Amniotic stem cell (primary cell): Measurements from ENCODE around the gene IGF2BP2.
A peak's percentile ranks its signal among the peaks of the same experiment; 100 is the strongest.
"Not testable (repeated sequence)": the region's sequence is repeated elsewhere in the genome, so short reads cannot be mapped to it uniquely, and the experiment has no call there.

Source experiments
- DNase-seq: peaks from one replicate; lab custom pipeline; 2025; lab: John Stamatoyannopoulos, UW

IGF2BP2 gene

DNA sequence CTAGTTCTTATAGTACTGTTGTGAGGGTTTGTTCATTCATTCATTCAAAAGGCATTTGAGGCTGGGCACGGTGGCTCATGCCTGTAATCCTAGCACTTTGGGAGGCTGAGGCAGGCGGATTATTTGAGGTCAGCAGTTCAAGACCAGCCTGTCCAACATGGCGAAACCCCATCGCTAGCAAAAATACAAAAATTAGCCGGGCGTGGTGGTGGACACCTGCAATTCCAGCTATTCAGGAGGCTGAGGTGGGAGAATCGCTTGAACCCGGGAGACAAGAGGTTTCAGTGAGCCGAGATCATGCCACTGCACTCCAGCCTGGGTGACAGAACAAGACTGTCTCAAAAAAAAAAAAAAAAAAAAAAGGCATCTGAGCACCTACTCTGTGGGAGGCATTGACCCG is 163.5 kb downstream of the IGF2BP2 start:
- DNase-seq, result not testable (repeated sequence)

DNA sequence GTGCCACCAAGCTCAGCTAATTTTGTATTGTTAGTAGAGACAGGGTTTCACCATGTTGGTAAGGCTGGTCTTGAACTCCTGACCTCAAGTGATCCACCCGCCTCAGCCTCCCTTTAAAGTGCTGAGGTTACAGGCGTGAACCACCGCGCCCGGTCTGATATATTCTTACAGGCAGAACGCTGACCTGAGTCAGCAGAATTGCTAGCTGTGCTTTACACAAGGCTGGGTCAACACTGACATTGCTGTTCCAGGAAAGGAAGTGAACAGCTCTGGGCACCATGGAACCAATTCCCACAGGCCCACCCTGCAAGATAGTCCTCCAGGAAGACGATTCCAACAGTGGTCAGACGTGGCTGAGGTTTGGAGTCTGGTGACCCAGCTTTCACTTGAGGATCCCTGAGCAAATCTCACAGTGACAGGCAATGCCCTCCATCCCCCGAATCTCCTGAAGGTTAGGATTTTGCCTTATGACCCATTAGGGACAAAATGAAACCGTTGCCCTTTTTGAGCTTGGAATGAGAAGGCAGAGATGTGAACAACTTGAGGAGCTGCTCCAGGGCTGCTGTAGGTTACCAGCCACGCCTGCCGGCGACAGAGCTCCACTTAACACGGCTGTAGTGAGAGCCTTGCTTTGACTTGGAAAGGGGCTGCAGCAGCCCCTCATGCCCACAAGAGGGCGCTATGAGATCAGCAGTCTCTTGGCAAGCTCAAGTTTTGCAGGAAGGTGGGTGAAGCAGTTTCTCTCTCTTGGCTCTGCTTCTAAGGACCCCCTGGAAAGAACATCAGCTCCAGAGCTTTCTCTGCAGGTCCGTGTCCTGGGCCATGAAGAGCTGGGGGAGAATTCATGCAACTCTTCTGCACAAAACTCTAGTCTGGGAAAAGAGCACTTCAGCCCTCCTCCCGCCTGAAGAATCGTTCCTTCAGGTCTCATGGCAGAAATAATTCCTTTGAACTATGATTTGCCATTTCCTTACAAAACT is 164.6 kb downstream of the IGF2BP2 start:
- peak; percentile 33 for DNase-seq

DNA sequence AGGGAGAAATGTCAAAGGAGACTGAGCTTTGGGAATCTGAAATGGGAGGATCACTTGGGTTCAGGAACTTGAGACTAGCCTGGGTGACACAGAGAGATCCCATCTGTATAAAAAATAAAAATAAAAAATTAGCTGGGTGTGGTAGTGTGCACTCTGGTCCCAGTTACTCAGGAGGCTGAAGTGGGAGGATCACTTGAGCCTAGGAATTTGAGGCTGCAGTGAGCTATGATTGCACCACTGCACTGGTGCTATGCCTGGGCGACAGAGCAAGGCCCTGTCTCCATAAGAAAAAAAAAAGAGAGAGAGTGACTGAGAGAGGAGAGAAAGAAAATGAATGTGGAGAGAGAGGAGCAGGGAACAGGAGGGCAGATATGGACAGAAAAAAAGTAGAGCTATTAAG is 165.9 kb downstream of the IGF2BP2 start:
- no peak for DNase-seq

DNA sequence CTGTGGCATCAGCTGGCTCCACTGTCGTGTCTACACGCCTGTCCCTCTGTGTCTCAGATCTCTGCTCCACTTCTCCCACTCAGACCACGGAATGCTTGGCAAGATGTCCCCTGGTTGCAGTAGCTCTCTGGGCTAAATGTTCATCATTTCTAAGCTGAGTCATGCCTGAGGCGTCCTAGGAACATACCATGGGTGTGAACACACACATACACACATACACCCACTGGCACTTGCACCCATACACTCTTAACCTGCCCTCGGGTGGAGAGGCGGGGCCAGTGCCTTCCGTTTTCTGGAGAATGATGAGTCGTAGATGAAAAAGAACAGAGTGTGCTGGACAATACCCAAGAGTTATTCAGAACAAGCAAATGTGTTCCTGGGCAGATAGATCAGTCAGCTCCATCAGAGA is 166.3 kb downstream of the IGF2BP2 start:
- peak; percentile 91 for DNase-seq

DNA sequence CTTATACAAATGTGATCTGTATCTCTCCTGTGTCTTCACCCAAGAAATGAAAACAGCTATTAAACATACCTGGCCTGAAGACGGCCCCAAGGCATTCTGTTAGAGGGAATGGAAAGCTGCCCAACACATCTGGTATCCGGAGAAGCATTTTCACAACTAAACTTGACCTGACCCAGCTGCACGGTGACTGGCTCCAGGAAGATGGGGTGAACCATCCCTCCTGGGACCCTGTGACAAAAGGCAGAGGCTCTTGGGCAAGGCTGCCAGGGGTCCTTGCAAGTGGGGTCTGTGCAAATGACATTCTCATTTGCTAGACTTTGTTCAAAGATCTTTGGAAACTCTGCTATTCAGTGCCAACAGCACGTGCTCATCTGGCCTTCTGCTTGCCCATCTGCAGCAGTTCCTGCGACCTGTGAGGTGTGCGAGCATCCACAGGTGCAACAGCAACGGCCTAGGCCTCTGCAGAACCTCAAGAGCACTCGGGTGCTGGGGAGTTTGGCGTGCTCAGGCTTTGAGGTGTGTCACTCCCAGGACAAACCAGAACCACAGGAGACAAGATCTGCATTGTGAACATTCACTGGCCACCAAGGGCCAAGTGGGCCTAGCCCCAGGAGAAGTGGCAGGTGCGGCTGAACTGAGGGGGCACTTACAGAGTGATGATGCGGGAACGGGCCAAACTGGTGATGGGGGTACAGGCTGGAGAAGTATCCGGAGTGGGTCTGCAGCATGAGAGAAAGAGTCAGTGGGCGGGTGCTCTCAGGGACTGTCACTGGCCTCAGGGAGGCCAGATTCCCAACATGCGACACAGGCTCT is 166.9 kb downstream of the IGF2BP2 start:
- DNase-seq, result no peak

DNA sequence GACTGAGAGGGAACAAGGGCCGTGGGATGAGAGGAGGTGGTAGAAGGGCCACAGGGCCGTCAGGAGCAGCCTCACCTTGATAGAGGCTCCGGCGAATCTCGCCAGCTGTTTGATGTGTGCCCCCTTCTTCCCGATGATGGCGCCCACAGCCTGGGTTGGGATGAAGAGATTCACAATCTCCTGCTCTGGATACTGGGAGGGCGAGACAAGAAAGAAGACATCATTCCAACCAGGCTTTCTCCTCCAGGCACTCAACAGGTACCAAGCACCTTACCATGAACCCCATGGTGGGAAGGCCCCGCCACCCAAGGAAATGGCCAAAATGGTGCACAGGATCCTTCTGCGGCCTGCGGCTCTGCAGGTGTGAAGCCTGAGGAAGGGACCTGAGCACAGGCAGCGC is 167.6 kb downstream of the IGF2BP2 start:
- no peak for DNase-seq

DNA sequence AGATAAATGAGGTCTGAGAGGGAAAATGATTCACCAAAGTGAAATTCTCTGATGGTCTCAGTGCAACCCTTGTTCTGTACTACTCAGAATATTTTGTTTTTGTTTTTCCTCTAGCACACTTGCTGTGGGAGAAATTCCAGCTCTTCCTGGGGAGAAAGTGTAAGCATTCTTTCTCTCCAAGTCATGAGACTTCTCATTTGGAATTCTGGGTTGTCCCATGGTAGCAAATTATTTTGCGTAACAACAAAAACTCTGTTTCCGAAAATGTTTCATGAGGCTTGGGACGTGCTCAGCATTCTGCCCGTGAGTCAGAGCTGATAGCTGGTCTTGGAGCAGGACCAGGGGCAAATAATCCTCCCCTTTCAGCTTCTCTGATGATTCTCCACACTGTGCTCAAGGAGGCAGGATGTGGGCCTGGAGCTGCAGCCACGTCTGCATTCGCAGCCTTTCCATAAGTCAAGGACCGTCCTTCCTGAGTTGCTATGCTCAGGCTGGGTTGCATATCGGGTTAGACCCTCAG is 168.5 kb downstream of the IGF2BP2 start:
- peak; percentile 95 for DNase-seq

DNA sequence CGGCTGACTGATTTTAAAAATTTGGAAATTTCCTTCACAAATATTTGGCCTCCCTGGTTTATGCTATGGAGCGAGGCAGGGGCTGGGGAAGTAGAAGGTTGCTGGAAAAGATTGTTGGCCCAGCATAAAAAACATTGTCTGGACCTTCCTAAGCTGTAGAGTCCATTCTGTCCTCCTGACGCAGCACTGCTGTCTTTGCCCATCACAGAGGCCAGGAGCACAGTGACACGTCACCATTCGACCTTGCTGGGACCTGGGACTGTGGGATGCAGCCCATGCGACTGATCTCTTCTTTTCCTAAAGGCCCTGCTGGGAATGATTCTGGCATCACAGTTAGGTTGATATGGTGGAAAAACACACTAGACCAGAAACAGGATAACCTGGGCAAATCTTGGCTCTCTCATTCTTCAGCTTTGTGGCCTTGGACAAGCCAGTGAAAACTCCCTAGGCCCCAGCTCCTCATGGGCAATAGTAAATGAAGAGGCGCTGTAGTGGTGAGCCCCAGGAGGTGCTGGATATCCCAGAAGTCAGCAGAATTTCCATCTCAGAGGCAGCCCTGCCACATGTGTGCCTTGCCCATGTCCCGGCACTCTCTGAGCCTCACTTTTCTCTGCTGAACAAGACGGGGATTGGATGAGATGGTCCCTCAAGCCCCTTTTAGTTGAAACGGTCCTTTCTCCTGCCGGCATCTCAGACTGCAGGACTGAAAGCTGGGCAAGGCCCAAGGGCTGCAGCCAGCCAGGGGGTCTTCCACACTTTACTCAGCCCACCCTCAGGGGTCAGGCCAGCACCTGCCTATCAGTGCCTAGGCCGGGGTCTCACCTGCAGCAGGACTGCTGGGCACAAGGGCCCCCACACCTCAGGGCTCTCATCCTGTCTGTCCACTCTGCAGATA is 169.2 kb downstream of the IGF2BP2 start:
- no peak for DNase-seq

DNA sequence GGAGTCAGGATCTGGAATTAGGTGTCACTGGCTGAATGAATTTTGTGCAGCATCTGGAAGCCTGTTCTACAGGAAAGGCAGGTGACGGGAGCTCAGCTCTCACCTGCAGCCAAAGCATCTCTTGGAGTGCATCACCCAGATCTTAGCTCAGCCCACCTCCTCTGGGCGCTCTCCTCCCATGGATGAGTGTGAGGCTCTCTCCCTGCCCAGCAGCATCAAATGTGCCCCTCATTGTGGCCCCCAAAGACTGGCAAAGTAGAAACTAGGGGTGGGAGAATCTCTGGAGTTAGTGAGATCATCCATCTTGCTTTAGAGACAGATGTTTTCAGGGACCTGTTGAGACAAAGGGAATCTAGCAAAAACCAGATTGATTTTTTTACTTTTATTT is 170.1 kb downstream of the IGF2BP2 start:
- no peak for DNase-seq

DNA sequence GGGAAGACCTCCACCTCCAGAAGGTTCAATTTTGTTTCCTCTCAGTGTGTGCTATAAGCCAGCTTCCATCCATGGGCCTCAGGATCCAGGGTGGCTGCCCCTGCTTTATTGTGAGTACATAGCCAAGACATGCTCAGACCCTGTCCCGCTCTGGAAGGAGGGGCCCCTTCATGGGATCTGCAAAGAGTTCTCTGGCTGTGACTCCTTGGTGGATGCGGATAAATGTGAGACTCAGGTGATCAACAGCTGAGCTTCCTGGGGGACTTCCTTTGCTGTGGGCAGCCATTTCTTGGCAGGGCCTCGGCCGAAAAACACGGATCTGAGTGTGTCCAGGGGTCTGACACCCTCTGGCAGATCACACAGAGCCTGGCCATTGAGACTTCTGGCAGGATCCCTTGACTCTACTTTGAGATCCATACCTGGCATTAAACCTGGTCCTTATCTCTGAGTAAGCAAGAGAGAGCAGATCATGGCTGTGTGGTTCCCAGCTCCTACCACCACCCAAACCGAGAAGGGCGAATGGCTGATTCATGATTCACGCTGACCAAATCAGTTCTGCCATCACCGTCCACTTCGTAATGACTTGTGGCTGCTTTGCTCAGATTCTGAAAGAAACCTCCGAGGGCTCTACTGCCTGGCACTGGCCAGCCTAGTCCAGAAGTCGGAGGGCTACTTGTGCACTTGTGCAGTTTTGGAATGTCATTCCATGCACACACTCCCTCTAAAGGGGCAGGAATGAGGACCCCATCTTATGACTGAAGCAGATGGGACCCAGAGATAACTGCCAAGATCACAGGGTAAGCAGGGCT is 170.7 kb downstream of the IGF2BP2 start:
- no peak for DNase-seq

DNA sequence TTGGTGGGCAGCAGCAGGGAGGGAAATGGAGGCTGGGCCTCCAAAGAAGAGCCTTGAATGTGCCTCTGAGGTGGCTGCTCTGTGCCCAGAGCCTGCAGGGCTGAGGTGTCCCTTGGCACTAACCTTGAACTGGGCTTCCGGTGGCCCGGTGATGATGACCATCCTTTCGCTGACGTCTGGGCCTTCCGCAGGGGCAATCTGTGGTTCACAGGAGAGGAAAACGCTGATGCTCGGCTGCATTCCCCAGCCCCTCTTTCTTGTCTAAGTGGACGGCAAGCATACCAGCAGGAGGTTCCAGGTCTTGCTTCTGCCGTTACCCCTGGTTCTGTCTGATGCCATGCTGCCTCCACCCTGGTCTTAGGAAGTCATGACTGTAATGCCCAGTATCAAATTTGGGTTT is 172.9 kb downstream of the IGF2BP2 start:
- DNase-seq, result no peak

DNA sequence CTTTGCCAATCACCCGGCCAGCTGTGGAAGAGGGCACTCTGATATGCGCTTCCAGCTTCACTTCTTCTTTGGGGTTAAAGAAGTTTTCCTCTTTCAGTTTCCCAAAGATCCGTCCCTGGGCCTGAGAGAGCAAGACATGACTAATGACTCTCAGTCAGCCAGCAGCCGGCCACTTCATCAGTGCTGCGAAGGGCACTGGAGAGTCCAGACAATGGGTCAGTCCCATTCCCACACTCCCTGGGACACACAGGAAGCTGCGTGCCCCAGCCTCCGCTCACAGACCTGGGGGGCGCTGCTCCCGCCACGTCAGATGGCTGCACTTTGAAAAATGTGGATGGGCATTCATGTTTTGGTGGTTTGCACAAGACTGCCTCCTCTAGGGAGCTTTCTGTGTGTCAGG is 175.4 kb downstream of the IGF2BP2 start:
- DNase-seq, result no peak

DNA sequence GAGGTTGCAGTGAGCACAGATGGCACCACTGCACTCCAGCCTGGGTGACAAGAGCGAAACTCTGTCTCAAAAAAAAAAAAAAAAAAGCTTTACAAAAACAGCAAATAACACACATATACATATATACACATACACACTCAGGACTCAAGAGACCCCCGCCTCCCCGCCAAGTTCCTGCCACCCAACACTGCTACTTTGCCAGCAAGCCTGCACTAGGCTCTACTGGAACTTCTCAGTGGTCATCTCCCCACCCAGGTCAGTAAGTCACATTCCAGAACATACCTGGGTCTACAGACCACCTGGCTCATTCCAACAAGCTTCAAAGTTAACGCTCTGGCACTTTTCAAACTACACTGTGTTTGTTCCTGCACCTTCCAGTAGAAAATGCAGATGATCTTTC is 176.4 kb downstream of the IGF2BP2 start:
- no peak for DNase-seq

DNA sequence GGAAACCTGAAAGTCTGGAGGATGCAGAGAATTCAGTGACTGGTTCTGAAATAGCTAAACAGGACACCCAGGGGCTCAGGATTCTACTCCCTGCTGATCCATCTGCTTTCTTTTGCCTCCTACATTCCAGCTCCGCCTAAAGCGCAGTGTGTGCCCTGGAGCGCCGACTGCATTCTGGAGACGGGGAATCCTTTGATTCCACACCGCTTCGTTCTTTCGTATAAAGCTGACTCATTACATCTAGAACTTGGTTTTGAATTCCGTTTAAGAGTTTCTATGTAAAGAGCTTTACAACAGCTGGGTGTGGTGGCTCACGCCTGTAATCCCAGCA is 177.0 kb downstream of the IGF2BP2 start:
- no peak for DNase-seq

DNA sequence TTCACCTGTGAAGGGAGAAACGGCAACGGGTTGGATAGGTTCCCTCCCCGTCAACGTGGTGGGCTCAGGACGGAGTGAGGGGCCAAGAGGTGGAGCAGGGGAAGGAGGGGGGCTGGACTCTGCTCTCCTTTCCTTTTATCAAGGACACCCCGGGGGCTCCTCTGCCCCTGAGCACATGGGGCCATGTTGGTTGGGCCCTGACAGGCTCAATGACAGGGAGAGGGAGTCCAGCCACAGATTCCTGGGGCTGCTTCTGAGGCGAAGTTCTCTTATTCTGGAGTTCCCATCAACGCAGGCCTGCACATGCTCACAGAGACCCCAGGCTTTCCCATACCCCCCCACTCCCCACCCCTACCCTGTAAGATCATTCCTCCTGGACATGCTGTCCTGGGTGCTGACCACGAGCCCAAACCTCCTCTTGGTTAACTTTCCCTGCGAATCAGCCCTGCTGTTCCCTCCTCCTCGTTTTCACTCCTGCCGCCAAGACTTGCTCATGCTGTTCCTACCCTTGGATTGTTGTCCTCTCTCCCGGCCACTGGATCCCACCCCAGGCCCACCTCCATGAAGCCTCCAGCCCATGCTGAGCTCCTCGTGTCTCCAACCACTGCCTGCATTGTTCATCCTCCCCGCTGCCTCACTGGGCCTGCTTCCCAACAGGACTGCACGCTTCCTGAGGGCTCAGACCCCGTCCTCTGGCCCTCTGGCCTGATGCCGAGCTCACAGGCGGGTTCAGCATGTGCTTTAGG is 177.5 kb downstream of the IGF2BP2 start:
- DNase-seq, result no peak

DNA sequence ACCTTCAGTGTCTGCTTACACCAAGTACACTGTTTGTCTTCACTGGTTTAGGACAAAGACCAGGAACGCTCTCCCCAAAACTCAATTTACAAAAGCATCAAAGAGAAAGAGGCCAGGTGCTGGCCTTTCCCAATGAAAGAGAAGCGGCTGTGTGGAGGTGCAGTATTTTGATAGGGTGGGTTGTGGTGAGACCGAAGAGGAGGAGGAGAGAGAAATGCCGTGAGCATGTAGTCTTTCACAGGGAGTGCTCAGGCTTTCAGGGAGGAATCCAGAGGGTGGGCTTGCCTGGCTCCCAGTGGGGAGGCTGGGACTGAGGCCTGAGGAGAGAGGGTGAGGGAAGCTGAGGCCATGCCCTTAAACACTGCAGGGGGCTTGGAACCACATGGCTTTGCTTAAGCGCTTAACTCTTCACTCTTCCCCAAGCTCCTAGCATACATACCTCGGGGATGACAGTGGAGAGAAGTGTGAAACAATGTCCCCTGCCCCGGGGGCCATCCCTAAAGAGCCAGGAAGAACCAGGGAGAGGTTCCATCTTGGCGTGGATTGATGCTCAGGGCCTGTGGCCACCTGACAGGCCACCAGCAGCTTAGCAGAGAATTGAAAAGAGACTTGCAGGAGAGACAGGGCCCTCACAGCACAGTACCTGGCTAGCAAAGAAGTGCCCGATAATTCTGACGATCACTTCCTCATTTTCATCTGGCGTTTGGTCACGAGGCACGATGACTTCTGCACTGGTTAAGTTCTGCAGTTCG is 178.3 kb downstream of the IGF2BP2 start:
- no peak for DNase-seq

DNA sequence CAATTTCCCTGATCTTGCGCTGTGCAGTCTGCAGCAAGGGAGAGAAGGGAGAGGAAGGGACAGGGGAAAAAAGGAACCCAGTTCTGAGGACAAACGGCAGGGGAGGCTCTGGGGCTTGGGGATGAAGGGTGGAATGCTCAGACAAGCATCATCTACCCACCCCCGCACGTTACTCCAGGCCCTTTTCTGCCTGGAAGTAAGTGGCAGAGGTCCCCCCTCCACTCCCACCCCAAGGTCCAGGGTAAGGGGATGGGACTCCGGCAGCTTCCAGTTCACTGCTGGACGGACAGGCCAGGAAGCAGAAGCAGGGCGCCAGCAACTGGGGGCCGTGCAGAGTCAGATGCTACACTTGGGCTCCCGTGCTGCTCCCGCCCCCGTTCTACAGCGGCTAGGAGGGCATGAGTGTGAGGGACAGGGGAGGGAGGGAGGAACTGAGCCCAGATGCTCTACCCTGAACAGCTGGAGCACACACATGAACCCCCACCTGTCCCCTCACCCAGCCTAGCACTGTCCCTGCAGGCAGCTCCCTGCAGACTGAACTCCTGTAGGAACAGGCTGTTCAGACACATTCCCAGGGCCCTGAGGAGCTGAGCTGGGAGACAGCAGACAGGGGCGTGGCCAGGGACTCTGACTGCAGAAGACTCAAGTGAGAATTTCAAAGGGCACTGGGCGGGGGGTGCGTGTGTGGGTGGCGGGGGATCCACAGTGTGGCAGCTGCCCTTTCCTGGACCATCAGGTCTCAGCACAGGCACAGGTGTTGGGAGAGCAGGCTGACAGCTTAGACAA is 179.1 kb downstream of the IGF2BP2 start:
- no peak for DNase-seq

DNA sequence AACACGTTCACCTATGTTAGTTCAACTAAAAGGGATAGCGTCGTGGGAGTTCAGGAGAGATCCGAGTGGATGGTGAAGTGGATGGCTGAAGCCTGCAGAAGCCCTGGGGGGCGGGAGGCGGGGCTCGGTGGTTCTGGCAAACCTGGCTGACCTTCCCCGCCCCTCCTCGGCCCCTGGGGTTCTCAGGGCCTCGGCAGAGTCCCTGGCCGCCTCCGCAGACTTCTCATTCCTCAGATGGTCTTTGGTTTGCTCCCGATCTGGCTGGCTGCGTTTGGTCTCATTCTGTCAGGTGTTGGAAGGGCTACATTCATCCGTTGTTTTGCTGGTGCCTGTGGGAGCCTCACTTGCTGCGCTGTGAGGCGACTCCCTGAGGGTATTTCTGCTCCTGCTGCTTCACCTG is 179.7 kb downstream of the IGF2BP2 start:
- not testable (repeated sequence) for DNase-seq

DNA sequence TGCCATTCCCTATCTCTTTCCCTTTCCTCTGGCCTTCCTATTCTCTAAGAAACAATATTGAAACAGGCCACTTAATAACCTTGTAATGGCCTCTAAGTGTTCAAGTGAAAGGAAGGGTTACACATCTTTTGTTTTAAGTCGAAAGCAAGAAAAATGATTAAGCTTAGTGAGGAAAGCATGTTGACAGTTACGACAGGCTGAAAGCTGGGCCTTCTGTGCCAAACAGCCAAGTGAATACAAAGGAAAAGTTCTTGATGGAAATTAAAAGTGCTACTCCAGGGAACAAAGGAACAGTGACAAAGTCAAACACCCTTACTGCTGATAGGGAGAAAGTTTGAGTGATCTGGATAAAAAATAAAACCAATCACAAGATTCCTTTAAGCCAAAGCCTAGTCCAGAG is 184.5 kb downstream of the IGF2BP2 start:
- no peak for DNase-seq
